ENCODE results near the gene S1PR4. TPM values are rescaled to one million over a fixed set of nuclear protein-coding genes. Genes with fewer than 3 reads are reported as not detected.

Gene S1PR4
- total RNA-seq, 1 donor from 2014 or later = 22.3 TPM

- DNase-seq = no peak
- no peaks in the 10 kb centered on the region for H3K27me3 ChIP-seq
- TF ChIP-seq, protein P1, sequence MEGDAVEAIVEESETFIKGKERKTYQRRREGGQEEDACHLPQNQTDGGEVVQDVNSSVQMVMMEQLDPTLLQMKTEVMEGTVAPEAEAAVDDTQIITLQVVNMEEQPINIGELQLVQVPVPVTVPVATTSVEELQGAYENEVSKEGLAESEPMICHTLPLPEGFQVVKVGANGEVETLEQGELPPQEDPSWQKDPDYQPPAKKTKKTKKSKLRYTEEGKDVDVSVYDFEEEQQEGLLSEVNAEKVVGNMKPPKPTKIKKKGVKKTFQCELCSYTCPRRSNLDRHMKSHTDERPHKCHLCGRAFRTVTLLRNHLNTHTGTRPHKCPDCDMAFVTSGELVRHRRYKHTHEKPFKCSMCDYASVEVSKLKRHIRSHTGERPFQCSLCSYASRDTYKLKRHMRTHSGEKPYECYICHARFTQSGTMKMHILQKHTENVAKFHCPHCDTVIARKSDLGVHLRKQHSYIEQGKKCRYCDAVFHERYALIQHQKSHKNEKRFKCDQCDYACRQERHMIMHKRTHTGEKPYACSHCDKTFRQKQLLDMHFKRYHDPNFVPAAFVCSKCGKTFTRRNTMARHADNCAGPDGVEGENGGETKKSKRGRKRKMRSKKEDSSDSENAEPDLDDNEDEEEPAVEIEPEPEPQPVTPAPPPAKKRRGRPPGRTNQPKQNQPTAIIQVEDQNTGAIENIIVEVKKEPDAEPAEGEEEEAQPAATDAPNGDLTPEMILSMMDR (IDR thresholded peaks at IDR 0.05) = no peak
- H3K4me1 ChIP-seq = peaks cover under 1% of the 10 kb centered on the region
- ATAC-seq = peak; percentile 17
- H3K9me3 ChIP-seq = no peaks in the 10 kb centered on the region
- H3K4me3 ChIP-seq = no peak overlapping the region
- H3K36me3 ChIP-seq = peaks cover 10% of the 10 kb centered on the region
- intact Hi-C loops (cut with DNase I) = no loop called here
- no peak overlapping the region for H3K27ac ChIP-seq
Measured at GRCh38 chr19:3193256-3194105, 14.9 kb downstream of the S1PR4 start.

- ATAC-seq (no peak), DNase-seq (no peak)
- Histone ChIP-seq H3K27me3 (no peaks in the 10 kb centered on the region), H3K9me3 (no peaks in the 10 kb centered on the region), H3K27ac (no peak overlapping the region), H3K36me3 (peaks cover 10% of the 10 kb centered on the region), H3K4me3 (no peak overlapping the region), H3K4me1 (no peaks in the 10 kb centered on the region)
- intact Hi-C loops (cut with DNase I) = no loop called here
- TF ChIP-seq, protein P1 (IDR thresholded peaks at IDR 0.05) = no peak
Measured at GRCh38 chr19:3194106-3195087, 15.8 kb downstream of the S1PR4 start.

- TF ChIP-seq, protein P1 (IDR thresholded peaks at IDR 0.05) = no peak
- H3K27ac ChIP-seq = no peak overlapping the region
- intact Hi-C loops (cut with DNase I) = no loop called here
- DNase-seq (no peak), ATAC-seq (no peak)
- no peaks in the 10 kb centered on the region for H3K4me1 ChIP-seq
- no peaks in the 10 kb centered on the region for H3K9me3 ChIP-seq
- no peaks in the 10 kb centered on the region for H3K27me3 ChIP-seq
- no peak overlapping the region for H3K4me3 ChIP-seq
- peaks cover 10% of the 10 kb centered on the region for H3K36me3 ChIP-seq
Measured at GRCh38 chr19:3196064-3196932, 17.7 kb downstream of the S1PR4 start.

- ATAC-seq = no peak
- H3K27me3 ChIP-seq = no peaks in the 10 kb centered on the region
- intact Hi-C loops (cut with DNase I) = no loop called here
Measured at GRCh38 chr19:3196933-3197205, 18.3 kb downstream of the S1PR4 start.

More at GRCh38 chr19:3196933-3197205, 18.3 kb downstream of the S1PR4 start:
- peaks cover 10% of the 10 kb centered on the region for H3K36me3 ChIP-seq
- no peak overlapping the region for H3K27ac ChIP-seq
- no peak for DNase-seq
- no peaks in the 10 kb centered on the region for H3K9me3 ChIP-seq
- H3K4me3 ChIP-seq = no peak overlapping the region
- TF ChIP-seq, protein P1 (IDR thresholded peaks at IDR 0.05) = no peak
- H3K4me1 ChIP-seq = no peaks in the 10 kb centered on the region
